Skin epidermis (tissue), 12 donors: ENCODE measurements around the gene SLC9A9.

Experiments used
- H3K27ac ChIP-seq, 21 experiments: fragments of 200-600 bp; sonication (generic) in 11 of 21; one replicate each; pipeline ENCODE4 v1.5.0; 2020; ENCODE audit warnings: mild to moderate bottlenecking in 3 of 21, inconsistent platforms in 2 of 21, moderate library complexity in 2 of 21
- H3K4me3 ChIP-seq, 7 experiments: fragments of 200-600 bp; sonication (generic) in 2 of 7; one replicate each; pipeline ENCODE4 v1.5.0; 2020; ENCODE audit warnings: inconsistent platforms in 2 of 7, mild to moderate bottlenecking in 2 of 7, moderate library complexity in 1 of 7

Gene SLC9A9

GRCh38 chr3:143358793-143359491 is 489.3 kb downstream of the SLC9A9 start:
- peak overlapping the region in 3 of 21 experiments; percentile 25 to 42 (median 38) for H3K27ac ChIP-seq
- no peak overlapping the region for H3K4me3 ChIP-seq

- Histone ChIP-seq H3K4me3 (no peak overlapping the region), H3K27ac (no peak overlapping the region)
These were observed 490.0 kb downstream of the SLC9A9 start for GRCh38 chr3:143358155-143358792.

- H3K27ac ChIP-seq = no peak overlapping the region
These were observed 490.6 kb downstream of the SLC9A9 start for GRCh38 chr3:143357700-143358099.

GRCh38 chr3:143356839-143357238 is 491.4 kb downstream of the SLC9A9 start:
- H3K27ac ChIP-seq = no peak overlapping the region
- H3K4me3 ChIP-seq = no peak overlapping the region

More at GRCh38 chr3:143357700-143358099, 490.6 kb downstream of the SLC9A9 start:
- H3K4me3 ChIP-seq = no peak overlapping the region

GRCh38 chr3:143354342-143354741 is 493.9 kb downstream of the SLC9A9 start:
- H3K4me3 ChIP-seq = no peak overlapping the region
- H3K27ac ChIP-seq = no peak overlapping the region

GRCh38 chr3:143352850-143353550 is 495.3 kb downstream of the SLC9A9 start:
- no peak overlapping the region for H3K27ac ChIP-seq
- H3K4me3 ChIP-seq = no peak overlapping the region

- Histone ChIP-seq H3K27ac (no peak overlapping the region), H3K4me3 (no peak overlapping the region)
These were observed 496.2 kb downstream of the SLC9A9 start for GRCh38 chr3:143351895-143352608.

GRCh38 chr3:143351354-143351753 is 496.9 kb downstream of the SLC9A9 start:
- Histone ChIP-seq H3K27ac (no peak overlapping the region), H3K4me3 (no peak overlapping the region)

GRCh38 chr3:143349455-143349854 is 498.8 kb downstream of the SLC9A9 start:
- no peak overlapping the region for H3K4me3 ChIP-seq

GRCh38 chr3:143348486-143349327 is 499.6 kb downstream of the SLC9A9 start:
- no peak overlapping the region for H3K27ac ChIP-seq

More at GRCh38 chr3:143349455-143349854, 498.8 kb downstream of the SLC9A9 start:
- no peak overlapping the region for H3K27ac ChIP-seq

GRCh38 chr3:143344516-143345165 is 503.6 kb downstream of the SLC9A9 start:
- Histone ChIP-seq H3K27ac (no peak overlapping the region), H3K4me3 (no peak overlapping the region)

More at GRCh38 chr3:143348486-143349327, 499.6 kb downstream of the SLC9A9 start:
- H3K4me3 ChIP-seq = no peak overlapping the region

GRCh38 chr3:143343944-143344343 is 504.3 kb downstream of the SLC9A9 start:
- Histone ChIP-seq H3K27ac (no peak overlapping the region), H3K4me3 (no peak overlapping the region)

- H3K4me3 ChIP-seq = no peak overlapping the region
- no peak overlapping the region for H3K27ac ChIP-seq
These were observed 505.2 kb downstream of the SLC9A9 start for GRCh38 chr3:143343031-143343430.

- H3K27ac ChIP-seq = no peak overlapping the region
These were observed 508.8 kb downstream of the SLC9A9 start for GRCh38 chr3:143339451-143339850.

GRCh38 chr3:143337387-143337786 is 510.9 kb downstream of the SLC9A9 start:
- H3K4me3 ChIP-seq = no peak overlapping the region
- H3K27ac ChIP-seq = no peak overlapping the region

More at GRCh38 chr3:143339451-143339850, 508.8 kb downstream of the SLC9A9 start:
- no peak overlapping the region for H3K4me3 ChIP-seq

- Histone ChIP-seq H3K4me3 (no peak overlapping the region), H3K27ac (no peak overlapping the region)
These were observed 514.0 kb downstream of the SLC9A9 start for GRCh38 chr3:143334231-143334630.

- H3K27ac ChIP-seq = no peak overlapping the region
- no peak overlapping the region for H3K4me3 ChIP-seq
These were observed 514.9 kb downstream of the SLC9A9 start for GRCh38 chr3:143333367-143333766.

GRCh38 chr3:143332026-143332425 is 516.2 kb downstream of the SLC9A9 start:
- H3K4me3 ChIP-seq = no peak overlapping the region

GRCh38 chr3:143331350-143331749 is 516.9 kb downstream of the SLC9A9 start:
- H3K4me3 ChIP-seq = no peak overlapping the region
- no peak overlapping the region for H3K27ac ChIP-seq

More at GRCh38 chr3:143332026-143332425, 516.2 kb downstream of the SLC9A9 start:
- H3K27ac ChIP-seq = no peak overlapping the region
